ENCODE measurements around the gene FAM53A.

The FAM53A gene

GRCh38 chr4:1669850-1670249 lies 14.3 kb downstream of the FAM53A start:
- H3K27ac ChIP-seq: no peak overlapping the region
- TF ChIP-seq CTCF (conservative IDR thresholded peaks at IDR 0.05) (no peak), ZFX (IDR thresholded peaks at IDR 0.05) (no peak)

GRCh38 chr4:1669270-1669669 lies 14.8 kb downstream of the FAM53A start:
- H3K27ac ChIP-seq: no peak overlapping the region
- TF ChIP-seq CTCF (conservative IDR thresholded peaks at IDR 0.05) (no peak), ZFX (IDR thresholded peaks at IDR 0.05) (no peak)

GRCh38 chr4:1668488-1668840 lies 15.6 kb downstream of the FAM53A start:
- H3K27ac ChIP-seq: no peak overlapping the region
- TF ChIP-seq CTCF (conservative IDR thresholded peaks at IDR 0.05) (no peak), ZFX (IDR thresholded peaks at IDR 0.05) (no peak)

- no peak overlapping the region for H3K27ac ChIP-seq
- TF ChIP-seq ZFX (IDR thresholded peaks at IDR 0.05): no peak
- TF ChIP-seq CTCF (conservative IDR thresholded peaks at IDR 0.05): no peak
Measured at GRCh38 chr4:1667273-1667672, 16.8 kb downstream of the FAM53A start.

GRCh38 chr4:1666391-1666790 lies 17.7 kb downstream of the FAM53A start:
- no peak overlapping the region for H3K27ac ChIP-seq
- TF ChIP-seq ZFX (IDR thresholded peaks at IDR 0.05): no peak
- no peak for TF ChIP-seq CTCF (conservative IDR thresholded peaks at IDR 0.05)

- H3K27ac ChIP-seq: no peak overlapping the region
- no peak for TF ChIP-seq CTCF (conservative IDR thresholded peaks at IDR 0.05)
Measured at GRCh38 chr4:1664141-1664540, 20.0 kb downstream of the FAM53A start.

- no peak overlapping the region for H3K27ac ChIP-seq
- no peak for TF ChIP-seq CTCF (conservative IDR thresholded peaks at IDR 0.05)
- no peak for TF ChIP-seq ZFX (IDR thresholded peaks at IDR 0.05)
Measured at GRCh38 chr4:1663549-1663948, 20.6 kb downstream of the FAM53A start.
